GM23338 (cell line): ENCODE results near the gene ESYT2. TPM values are rescaled to one million over a fixed set of nuclear protein-coding genes. Genes with fewer than 3 reads are reported as not detected.

Source experiments
- ATAC-seq: fragments of 200-7000 bp; cut with Tn5 transposase; 3 replicates; pipeline ENCODE4 v1.9.1; 2020
- DNase-seq: peaks from one replicate; pipeline ENCODE4 v3.0.0-alpha.2; 2015; ENCODE audit warnings: low spot score
- H2AFZ ChIP-seq: fragments of 200-600 bp; sonication (generic); 2 replicates; pipeline ENCODE4 v1.8.0; 2016; ENCODE audit warnings: antibody characterized with exemption, mild to moderate bottlenecking, moderate library complexity
- H3F3A ChIP-seq: fragments of 200-600 bp; sonication (generic); replicated peaks from 2 replicates; pipeline ENCODE4 v1.8.0; 2017; ENCODE audit warnings: antibody characterized with exemption, mixed run types, low read depth
- H3K27ac ChIP-seq: fragments of 200-600 bp; sonication (generic); 2 replicates; pipeline ENCODE4 v1.6.1; 2016; ENCODE audit warnings: low read depth
- H3K27me3 ChIP-seq: fragments of 200-600 bp; sonication (generic); 2 replicates; pipeline ENCODE4 v1.8.0; 2016; ENCODE audit warnings: mild to moderate bottlenecking, mixed run types, moderate library complexity; ENCODE audit not compliant: insufficient read depth
- H3K36me3 ChIP-seq: fragments of 200-600 bp; sonication (generic); 2 replicates; pipeline ENCODE4 v1.8.0; 2016; ENCODE audit warnings: mild to moderate bottlenecking; ENCODE audit not compliant: insufficient read depth
- H3K4me1 ChIP-seq: fragments of 200-600 bp; sonication (generic); 2 replicates; pipeline ENCODE4 v1.8.0; 2016; ENCODE audit warnings: mild to moderate bottlenecking, moderate library complexity; ENCODE audit not compliant: insufficient read depth
- H3K4me2 ChIP-seq: fragments of 200-600 bp; sonication (generic); 2 replicates; pipeline ENCODE4 v1.7.1; 2017; ENCODE audit warnings: mixed run types
- H3K4me3 ChIP-seq: fragments of 200-600 bp; sonication (generic); 2 replicates; pipeline ENCODE4 v1.6.1; 2016; ENCODE audit warnings: mixed run types
- H3K79me2 ChIP-seq: fragments of 200-600 bp; sonication (generic); replicated peaks from 2 replicates; pipeline ENCODE4 v1.8.0; 2017; ENCODE audit warnings: mild to moderate bottlenecking; ENCODE audit not compliant: insufficient read depth
- H3K9me2 ChIP-seq: fragments of 200-600 bp; sonication (generic); 2 replicates; pipeline ENCODE4 v1.8.0; 2017; ENCODE audit not compliant: insufficient read depth
- H4K20me1 ChIP-seq: fragments of 200-600 bp; sonication (generic); replicated peaks from 2 replicates; pipeline ENCODE4 v1.8.0; 2017; ENCODE audit warnings: mild to moderate bottlenecking; ENCODE audit not compliant: insufficient read depth
- H3K27ac Mint-ChIP-seq: 2 replicates; pipeline ENCODE4 v1.8.0; 2020; ENCODE audit warnings: inconsistent platforms, mild to moderate bottlenecking, moderate library complexity, mixed read lengths
- H3K27me3 Mint-ChIP-seq: 3 replicates; pipeline ENCODE4 v1.8.0; 2022; ENCODE audit warnings: low read depth, mild to moderate bottlenecking, moderate library complexity, mixed read lengths, inconsistent platforms; ENCODE audit not compliant: insufficient read depth, poor library complexity
- H3K36me3 Mint-ChIP-seq: 3 replicates; pipeline ENCODE4 v1.8.0; 2021; ENCODE audit warnings: low read depth, mild to moderate bottlenecking, inconsistent platforms, moderate library complexity, mixed read lengths
- H3K4me1 Mint-ChIP-seq: 3 replicates; pipeline ENCODE4 v1.8.0; 2020; ENCODE audit warnings: mild to moderate bottlenecking, inconsistent platforms, mixed read lengths
- H3K4me3 Mint-ChIP-seq: 3 replicates; pipeline ENCODE4 v1.8.0; 2021; ENCODE audit warnings: moderate library complexity, mild to moderate bottlenecking, inconsistent platforms, mixed read lengths
- H3K9me3 Mint-ChIP-seq: 3 replicates; pipeline ENCODE4 v1.8.0; 2020; ENCODE audit warnings: moderate library complexity, mild to moderate bottlenecking, inconsistent platforms, mixed read lengths
- EZH2 ChIP-seq: fragments of 200-600 bp; sonication (generic); IDR thresholded peaks from one replicate; pipeline ENCODE4 v1.8.0; 2017; ENCODE audit warnings: antibody characterized with exemption, mild to moderate bottlenecking, low read depth; ENCODE audit not compliant: unreplicated experiment
- EZH2phosphoT487 ChIP-seq: fragments of 200-600 bp; sonication (generic); IDR thresholded peaks from one replicate; pipeline ENCODE4 v1.8.1; 2018; ENCODE audit warnings: antibody characterized with exemption; ENCODE audit not compliant: unreplicated experiment
- JUNB ChIP-seq: IDR thresholded peaks from one replicate; pipeline ENCODE4 v1.6.1; 2016; ENCODE audit warnings: antibody characterized with exemption; ENCODE audit not compliant: unreplicated experiment
- NANOG ChIP-seq: IDR thresholded peaks from 2 replicates; pipeline ENCODE4 v1.6.1; 2016; ENCODE audit warnings: antibody characterized with exemption, borderline replicate concordance
- STAT1 ChIP-seq: IDR thresholded peaks from one replicate; pipeline ENCODE4 v1.6.1; 2016; ENCODE audit warnings: antibody characterized with exemption; ENCODE audit not compliant: unreplicated experiment
- ZNF114 ChIP-seq: fragments of 250-450 bp; sonication (Bioruptor Pico); IDR thresholded peaks from 2 replicates; pipeline ENCODE4 v1.5.0; 2020; ENCODE audit warnings: mild to moderate bottlenecking, moderate library complexity
- polyA plus RNA-seq: library from polyadenylated mRNA; unstranded; fragments of >200 nt; fragmentation: Nextera tagmentation; extraction: Ambion mirVana; gene quantifications from 2 replicates; pipeline ENCODE4 v1.2.1, GENCODE V29; 2016
- total RNA-seq: library from RNA; depleted of rRNA; stranded (reverse); fragments of >200 nt; shearing (Covaris generic); gene quantifications from 2 replicates; pipeline ENCODE4 v1.2.3, GENCODE V29; 2014
- TF ChIP-seq, protein P1 (sequence below), 2 experiments: fragments of 200-600 bp in 1 of 2; sonication (generic) in 1 of 2; conservative IDR thresholded peaks; 2 replicates each; pipeline versions ENCODE4 v1.5.1 to v1.6.1; 2016 to 2017; ENCODE audit warnings: antibody characterized with exemption in 2 of 2, low read depth in 2 of 2, mild to moderate bottlenecking in 2 of 2, moderate library complexity in 1 of 2
- TF ChIP-seq, protein P2 (sequence below): IDR thresholded peaks from 2 replicates; pipeline ENCODE4 v1.6.1; 2016; ENCODE audit warnings: antibody characterized with exemption
- TF ChIP-seq, protein P3 (sequence below): fragments of 250-450 bp; sonication (Bioruptor Pico); IDR thresholded peaks from 2 replicates; pipeline ENCODE4 v1.5.0; 2020; ENCODE audit warnings: mild to moderate bottlenecking, moderate library complexity

The ESYT2 gene
- total and polyA plus RNA-seq, 2 experiments from 2014 or later: 9.6 to 52.7 TPM

DNA sequence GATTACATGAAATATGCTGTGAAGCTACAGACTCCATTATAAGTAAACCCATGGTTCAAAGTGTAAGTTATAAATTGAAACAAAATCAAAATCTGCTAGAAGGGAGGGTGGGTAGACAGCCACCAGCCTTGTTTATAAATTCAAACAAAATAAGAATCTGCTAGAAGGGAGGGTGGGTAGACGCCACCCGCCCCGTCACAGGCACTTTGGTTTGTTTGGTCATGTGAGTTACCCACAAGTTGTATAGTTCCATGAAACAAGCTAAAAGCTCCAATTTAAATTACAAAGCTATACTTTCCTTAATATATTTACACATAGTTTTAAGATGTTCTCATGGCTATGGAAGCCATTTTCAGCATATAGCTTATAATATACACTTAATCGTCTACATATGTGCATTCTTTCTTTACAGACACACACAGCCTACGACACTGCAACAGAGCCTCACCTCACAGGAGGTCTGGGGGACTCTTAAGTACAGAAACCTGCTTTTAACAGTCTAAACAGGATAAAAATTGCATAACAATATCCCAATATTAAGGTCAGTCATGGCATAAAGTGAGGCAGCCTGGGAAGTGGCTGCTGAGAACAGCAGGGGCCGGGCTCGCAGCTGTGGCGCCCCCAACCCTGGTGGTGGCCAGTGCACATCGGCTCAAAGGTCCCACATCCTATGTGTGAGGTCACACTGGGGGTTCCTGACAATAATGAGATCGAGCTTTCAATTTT, 96.7 kb downstream of the ESYT2 start:
- TF ChIP-seq JUNB: no peak
- no peak for TF ChIP-seq ZNF114
- TF ChIP-seq, protein P1, sequence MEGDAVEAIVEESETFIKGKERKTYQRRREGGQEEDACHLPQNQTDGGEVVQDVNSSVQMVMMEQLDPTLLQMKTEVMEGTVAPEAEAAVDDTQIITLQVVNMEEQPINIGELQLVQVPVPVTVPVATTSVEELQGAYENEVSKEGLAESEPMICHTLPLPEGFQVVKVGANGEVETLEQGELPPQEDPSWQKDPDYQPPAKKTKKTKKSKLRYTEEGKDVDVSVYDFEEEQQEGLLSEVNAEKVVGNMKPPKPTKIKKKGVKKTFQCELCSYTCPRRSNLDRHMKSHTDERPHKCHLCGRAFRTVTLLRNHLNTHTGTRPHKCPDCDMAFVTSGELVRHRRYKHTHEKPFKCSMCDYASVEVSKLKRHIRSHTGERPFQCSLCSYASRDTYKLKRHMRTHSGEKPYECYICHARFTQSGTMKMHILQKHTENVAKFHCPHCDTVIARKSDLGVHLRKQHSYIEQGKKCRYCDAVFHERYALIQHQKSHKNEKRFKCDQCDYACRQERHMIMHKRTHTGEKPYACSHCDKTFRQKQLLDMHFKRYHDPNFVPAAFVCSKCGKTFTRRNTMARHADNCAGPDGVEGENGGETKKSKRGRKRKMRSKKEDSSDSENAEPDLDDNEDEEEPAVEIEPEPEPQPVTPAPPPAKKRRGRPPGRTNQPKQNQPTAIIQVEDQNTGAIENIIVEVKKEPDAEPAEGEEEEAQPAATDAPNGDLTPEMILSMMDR (conservative IDR thresholded peaks at IDR 0.05; ENCODE audit: low read depth in 2 of 2): peak; percentile 47 to 48
- TF ChIP-seq NANOG: no peak
- no peak for TF ChIP-seq EZH2phosphoT487
- TF ChIP-seq, protein P2, sequence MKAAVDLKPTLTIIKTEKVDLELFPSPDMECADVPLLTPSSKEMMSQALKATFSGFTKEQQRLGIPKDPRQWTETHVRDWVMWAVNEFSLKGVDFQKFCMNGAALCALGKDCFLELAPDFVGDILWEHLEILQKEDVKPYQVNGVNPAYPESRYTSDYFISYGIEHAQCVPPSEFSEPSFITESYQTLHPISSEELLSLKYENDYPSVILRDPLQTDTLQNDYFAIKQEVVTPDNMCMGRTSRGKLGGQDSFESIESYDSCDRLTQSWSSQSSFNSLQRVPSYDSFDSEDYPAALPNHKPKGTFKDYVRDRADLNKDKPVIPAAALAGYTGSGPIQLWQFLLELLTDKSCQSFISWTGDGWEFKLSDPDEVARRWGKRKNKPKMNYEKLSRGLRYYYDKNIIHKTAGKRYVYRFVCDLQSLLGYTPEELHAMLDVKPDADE: no peak
- TF ChIP-seq EZH2: no peak
- no peak for TF ChIP-seq STAT1
- H3K27me3 ChIP-seq: no peaks in the 10 kb centered on the region
- 0 out of 2 replicates have a peak, but pooled peaks cover 4% of the 10 kb centered on the region for H3K9me2 ChIP-seq
- no peak overlapping the region for H3K4me3 Mint-ChIP-seq
- peaks cover 22% of the 10 kb centered on the region for H3K36me3 Mint-ChIP-seq
- no peak overlapping the region for H3K27ac ChIP-seq
- H3K4me3 ChIP-seq: no peak overlapping the region
- DNase-seq (peak; percentile 58), ATAC-seq (peak; percentile 79)
- peaks cover 34% of the 10 kb centered on the region for H3K4me1 Mint-ChIP-seq
- no peaks in the 10 kb centered on the region; the same call in 1 of the 2 replicates for H4K20me1 ChIP-seq
- H3K4me2 ChIP-seq: no peak overlapping the region
- peaks cover 9% of the 10 kb centered on the region for H3K4me1 ChIP-seq
- no peak overlapping the region for H3K27ac Mint-ChIP-seq
- no peaks in the 10 kb centered on the region for H3K36me3 ChIP-seq
- H3F3A ChIP-seq: 0 out of 2 replicates have a peak, but pooled peaks cover 4% of the 10 kb centered on the region
- H3K9me3 Mint-ChIP-seq: no peaks in the 10 kb centered on the region
- no peaks in the 10 kb centered on the region for H3K79me2 ChIP-seq
- peaks cover 8% of the 10 kb centered on the region for H3K27me3 Mint-ChIP-seq
- H2AFZ ChIP-seq: no peak overlapping the region

DNA sequence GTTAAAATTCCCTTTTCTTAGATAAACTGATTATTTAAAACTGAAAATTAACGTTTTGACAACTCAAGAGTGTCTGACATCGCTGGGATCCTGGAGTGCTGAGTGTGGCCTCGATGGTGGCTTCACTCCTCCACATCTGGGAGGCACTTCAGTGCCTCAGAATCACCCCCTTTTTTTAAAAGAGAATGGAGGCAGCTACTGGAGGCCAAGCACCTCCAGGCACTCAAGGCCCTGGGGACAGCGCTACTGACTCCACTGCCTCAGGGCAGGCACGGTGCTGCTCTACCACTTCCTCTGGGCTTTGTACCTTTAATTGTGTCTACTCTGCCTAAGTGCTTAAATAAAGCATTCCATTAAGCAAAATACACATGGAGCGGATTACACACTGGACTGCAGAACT, 97.5 kb downstream of the ESYT2 start:
- Histone ChIP-seq H3K9me2 (0 out of 2 replicates have a peak, but pooled peaks cover 4% of the 10 kb centered on the region), H3K36me3 (no peaks in the 10 kb centered on the region), H3K27ac (no peak overlapping the region; the same call in 1 of the 2 replicates), H3K79me2 (no peaks in the 10 kb centered on the region), H3K4me1 (peaks cover 9% of the 10 kb centered on the region), H3K4me2 (no peak overlapping the region), H2AFZ (no peak overlapping the region), H3K27me3 (no peaks in the 10 kb centered on the region), H3K4me3 (no peak overlapping the region), H4K20me1 (no peaks in the 10 kb centered on the region; the same call in 1 of the 2 replicates), H3F3A (0 out of 2 replicates have a peak, but pooled peaks cover 4% of the 10 kb centered on the region)
- 0 out of 2 replicates have a peak overlapping the region, but pooled peaks have one; percentile 27 for H3K27ac Mint-ChIP-seq
- H3K36me3 Mint-ChIP-seq: peaks cover 17% of the 10 kb centered on the region
- H3K9me3 Mint-ChIP-seq: no peaks in the 10 kb centered on the region
- H3K4me1 Mint-ChIP-seq: peaks cover 34% of the 10 kb centered on the region
- H3K27me3 Mint-ChIP-seq: peaks cover 8% of the 10 kb centered on the region
- no peak overlapping the region for H3K4me3 Mint-ChIP-seq
- no peak for DNase-seq
- ATAC-seq: no peak
- TF ChIP-seq EZH2 (no peak), EZH2phosphoT487 (no peak)
- TF ChIP-seq, protein P3, sequence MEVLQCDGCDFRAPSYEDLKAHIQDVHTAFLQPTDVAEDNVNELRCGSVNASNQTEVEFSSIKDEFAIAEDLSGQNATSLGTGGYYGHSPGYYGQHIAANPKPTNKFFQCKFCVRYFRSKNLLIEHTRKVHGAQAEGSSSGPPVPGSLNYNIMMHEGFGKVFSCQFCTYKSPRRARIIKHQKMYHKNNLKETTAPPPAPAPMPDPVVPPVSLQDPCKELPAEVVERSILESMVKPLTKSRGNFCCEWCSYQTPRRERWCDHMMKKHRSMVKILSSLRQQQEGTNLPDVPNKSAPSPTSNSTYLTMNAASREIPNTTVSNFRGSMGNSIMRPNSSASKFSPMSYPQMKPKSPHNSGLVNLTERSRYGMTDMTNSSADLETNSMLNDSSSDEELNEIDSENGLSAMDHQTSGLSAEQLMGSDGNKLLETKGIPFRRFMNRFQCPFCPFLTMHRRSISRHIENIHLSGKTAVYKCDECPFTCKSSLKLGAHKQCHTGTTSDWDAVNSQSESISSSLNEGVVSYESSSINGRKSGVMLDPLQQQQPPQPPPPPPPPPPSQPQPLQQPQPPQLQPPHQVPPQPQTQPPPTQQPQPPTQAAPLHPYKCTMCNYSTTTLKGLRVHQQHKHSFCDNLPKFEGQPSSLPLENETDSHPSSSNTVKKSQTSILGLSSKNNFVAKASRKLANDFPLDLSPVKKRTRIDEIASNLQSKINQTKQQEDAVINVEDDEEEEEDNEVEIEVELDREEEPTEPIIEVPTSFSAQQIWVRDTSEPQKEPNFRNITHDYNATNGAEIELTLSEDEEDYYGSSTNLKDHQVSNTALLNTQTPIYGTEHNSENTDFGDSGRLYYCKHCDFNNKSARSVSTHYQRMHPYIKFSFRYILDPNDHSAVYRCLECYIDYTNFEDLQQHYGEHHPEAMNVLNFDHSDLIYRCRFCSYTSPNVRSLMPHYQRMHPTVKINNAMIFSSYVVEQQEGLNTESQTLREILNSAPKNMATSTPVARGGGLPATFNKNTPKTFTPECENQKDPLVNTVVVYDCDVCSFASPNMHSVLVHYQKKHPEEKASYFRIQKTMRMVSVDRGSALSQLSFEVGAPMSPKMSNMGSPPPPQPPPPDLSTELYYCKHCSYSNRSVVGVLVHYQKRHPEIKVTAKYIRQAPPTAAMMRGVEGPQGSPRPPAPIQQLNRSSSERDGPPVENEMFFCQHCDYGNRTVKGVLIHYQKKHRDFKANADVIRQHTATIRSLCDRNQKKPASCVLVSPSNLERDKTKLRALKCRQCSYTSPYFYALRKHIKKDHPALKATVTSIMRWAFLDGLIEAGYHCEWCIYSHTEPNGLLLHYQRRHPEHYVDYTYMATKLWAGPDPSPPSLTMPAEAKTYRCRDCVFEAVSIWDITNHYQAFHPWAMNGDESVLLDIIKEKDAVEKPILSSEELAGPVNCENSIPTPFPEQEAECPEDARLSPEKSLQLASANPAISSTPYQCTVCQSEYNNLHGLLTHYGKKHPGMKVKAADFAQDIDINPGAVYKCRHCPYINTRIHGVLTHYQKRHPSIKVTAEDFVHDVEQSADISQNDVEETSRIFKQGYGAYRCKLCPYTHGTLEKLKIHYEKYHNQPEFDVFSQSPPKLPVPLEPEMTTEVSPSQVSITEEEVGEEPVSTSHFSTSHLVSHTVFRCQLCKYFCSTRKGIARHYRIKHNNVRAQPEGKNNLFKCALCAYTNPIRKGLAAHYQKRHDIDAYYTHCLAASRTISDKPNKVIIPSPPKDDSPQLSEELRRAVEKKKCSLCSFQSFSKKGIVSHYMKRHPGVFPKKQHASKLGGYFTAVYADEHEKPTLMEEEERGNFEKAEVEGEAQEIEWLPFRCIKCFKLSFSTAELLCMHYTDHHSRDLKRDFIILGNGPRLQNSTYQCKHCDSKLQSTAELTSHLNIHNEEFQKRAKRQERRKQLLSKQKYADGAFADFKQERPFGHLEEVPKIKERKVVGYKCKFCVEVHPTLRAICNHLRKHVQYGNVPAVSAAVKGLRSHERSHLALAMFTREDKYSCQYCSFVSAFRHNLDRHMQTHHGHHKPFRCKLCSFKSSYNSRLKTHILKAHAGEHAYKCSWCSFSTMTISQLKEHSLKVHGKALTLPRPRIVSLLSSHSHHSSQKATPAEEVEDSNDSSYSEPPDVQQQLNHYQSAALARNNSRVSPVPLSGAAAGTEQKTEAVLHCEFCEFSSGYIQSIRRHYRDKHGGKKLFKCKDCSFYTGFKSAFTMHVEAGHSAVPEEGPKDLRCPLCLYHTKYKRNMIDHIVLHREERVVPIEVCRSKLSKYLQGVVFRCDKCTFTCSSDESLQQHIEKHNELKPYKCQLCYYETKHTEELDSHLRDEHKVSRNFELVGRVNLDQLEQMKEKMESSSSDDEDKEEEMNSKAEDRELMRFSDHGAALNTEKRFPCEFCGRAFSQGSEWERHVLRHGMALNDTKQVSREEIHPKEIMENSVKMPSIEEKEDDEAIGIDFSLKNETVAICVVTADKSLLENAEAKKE: no peak
